NCI-H128 (cell line): Measurements from ENCODE around the gene LRFN2.

Experiments
- DNase-seq: peaks from one replicate; lab custom pipeline; 2025; ENCODE audit not compliant: unreplicated experiment; lab: John Stamatoyannopoulos, UW

Gene LRFN2

DNA sequence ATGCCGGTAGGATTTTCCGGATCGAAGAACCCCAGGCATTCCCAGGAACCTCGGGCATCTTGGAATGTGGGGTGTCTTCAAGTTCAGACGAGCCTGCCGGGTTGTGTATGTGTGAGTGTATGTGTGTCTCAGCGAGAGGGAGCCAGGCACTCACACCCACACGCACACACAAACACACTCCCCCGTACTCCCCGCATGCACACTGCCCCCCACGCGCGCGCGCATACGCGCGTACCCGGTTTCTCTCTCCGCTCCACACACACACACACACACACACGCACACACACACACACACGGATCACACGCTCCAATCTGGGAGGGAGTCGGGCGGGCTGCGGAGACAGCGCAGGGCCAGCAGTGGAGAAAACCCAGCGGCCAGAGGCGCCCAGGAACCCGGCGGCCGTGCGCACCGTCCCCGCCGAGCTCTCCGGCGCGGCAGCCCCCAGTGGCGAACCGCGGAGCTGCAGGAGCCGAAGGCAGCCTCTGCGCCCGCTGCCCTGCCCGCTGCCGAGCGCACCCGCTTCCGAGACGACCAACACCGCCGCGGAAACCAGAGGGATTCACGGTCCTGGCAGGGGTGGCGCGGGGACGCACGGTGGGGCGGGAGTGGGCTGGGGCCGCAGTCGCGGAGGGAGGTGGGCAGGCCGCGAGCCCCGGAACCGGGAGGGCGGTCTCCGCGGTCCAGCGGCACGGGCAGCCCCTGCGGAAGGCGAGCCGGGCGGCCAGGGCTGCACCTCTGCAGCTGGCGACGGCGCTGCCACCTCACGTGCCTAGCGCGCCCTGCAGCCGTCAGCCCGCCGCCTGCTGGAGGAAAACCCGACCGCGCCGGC, at the start of gene LRFN2:
Gene LRFN2, minus strand, starts transcription at position 125 of the 830 bp plus-strand sequence.
- DNase-seq: peak; percentile 56

DNA sequence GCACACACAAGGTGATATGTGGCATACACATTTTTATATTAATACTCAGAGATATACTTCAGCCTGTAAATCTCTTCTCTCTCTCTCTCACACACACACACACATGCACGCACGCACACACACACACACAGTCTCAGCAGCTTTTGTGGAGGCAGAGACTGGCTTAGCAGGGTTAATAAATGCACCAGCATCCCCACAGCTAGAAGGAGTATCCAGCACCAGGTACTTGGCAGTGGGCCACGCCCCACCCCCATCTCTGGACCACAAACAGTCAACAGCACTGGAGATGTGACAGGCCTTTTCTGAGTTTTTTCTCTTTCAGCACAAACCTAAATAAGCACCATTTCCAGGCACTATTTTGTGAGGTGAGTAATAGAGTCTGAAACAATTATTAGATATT, 47.3 kb upstream of the LRFN2 start:
- peak; percentile 28 for DNase-seq

- DNase-seq: no peak
Measured at GRCh38 chr6:40631744-40632143, 44.6 kb upstream of the LRFN2 start.

- no peak for DNase-seq
Measured at GRCh38 chr6:40630488-40630887, 43.3 kb upstream of the LRFN2 start.

DNA sequence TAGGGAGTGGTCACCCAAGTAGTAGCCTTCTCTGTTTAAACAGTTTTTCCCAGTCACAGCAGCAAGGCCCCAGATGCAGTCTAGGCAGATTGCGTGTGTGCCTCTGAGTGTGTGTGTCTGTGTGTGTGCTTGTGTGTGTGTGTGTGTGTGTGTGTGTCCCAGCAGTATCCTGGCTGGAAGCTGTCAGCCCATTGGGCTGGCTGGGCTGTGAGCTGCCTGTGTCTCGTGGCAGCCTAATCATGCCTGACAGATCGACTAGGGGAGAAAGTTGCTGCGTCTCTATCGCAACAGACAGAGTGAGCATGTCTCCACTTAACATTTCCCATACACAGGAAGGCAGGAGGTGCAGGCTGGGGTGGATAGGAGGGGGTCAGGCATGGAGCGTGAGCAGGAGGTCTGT, 42.9 kb upstream of the LRFN2 start:
- DNase-seq: no peak

DNA sequence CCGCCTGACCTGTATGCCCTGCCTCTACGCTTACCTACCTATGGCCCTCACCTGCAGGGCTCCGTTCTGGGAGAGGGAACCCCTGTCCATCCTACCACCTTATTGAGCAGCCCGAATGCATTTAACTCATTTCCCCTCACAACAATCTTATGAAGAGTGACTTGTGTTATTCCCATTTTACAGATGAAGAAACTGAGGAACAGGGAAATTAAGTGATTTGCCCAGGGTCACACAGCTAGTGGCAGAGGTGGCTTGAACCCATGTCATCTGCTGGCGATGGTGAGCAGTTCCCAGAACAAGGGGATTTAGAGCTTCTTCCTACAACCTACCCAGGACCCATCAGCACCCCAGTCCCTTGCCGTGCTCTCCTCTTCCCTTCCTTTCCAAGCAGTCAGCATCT, 42.3 kb upstream of the LRFN2 start:
- no peak for DNase-seq

- no peak for DNase-seq
Measured at GRCh38 chr6:40627316-40627715, 40.2 kb upstream of the LRFN2 start.

DNA sequence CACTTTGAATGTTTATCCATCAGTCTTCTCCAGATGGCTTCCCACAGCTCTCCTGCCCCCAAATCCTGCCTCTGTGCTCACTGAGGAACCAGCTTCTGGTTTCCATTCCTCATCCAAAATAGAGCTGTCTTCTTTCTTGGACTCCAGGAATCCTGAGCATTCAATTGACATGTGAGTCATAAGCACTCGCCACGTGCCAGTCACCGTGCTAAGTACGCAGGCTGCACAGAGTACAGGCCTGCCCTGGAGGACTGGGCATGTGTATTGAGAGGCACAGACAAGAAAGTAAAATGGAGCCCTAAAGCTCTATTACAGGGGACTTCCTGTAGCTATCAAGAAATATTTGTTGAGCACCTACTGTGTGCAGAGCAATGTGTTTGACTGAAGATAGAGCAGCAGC, 39.7 kb upstream of the LRFN2 start:
- DNase-seq: no peak

DNA sequence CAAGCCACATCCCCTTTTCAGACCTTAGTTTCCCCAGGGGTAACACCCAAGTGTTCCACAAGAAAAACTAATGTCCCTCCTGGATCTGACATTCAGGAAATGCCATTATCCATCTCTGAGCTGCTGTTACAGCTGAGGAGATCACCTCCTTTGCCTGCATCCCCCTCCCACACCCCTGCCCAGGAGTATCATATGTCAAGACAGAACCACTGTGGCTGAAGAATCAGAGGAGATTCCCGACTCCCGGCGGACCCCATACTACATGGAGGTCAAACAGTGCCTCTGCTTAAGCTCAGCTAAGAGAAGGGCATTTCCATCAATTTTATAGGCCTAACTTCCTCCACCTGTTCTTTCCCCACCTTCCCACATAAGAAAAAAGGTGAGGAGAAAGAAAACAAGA, 36.8 kb upstream of the LRFN2 start:
- DNase-seq: no peak

- no peak for DNase-seq
Measured at GRCh38 chr6:40623178-40623577, 36.0 kb upstream of the LRFN2 start.

DNA sequence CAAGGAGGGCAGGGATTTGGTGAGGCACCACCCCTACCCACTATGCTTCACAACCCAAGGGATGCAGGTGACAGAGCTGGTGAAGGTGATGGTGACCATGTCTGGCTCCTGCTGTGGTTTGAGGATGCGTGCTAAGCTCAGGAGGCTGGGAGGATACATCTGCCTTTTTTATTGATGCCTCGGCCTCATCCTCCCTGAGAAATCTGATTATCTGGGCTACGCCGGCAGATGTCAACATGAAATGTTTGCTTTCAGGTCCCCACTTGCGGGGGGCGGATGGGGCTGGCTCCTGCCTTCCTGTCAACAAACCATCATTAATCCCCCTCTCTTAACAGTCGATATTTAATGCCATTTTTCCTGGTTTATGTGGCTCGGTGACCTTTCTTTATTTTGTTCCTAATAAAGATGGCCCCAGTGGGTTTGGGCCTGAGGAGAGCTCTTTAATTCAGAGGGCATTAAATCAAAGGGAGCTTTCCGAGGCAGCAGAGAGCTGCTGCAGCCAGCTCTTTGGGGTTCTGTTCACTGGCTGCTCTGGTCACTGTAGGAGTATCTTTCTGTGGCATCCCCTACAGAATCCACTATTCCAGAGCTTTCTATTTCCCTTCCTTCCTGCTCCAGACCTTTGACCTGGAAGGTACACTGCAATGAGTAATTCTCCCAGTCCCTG, 33.5 kb upstream of the LRFN2 start:
- DNase-seq: no peak

DNA sequence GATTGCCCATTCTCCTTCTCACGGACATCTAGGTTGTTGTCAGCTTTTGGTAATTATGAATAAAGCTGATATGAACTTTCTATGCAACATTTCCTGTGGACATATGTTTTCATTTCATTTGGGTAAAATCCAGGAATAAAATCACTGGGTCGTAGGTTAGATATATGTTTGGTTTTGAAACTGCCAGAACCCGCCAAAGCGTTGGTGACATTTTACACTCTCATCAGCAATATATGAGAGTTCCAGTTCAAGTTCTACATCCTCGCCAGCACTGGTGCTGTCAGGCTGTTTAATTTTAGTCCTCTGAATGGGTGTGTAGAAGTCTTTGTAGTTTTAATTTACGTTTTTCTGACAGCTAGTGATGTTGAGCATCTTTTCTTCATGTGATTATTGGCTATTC, 27.5 kb upstream of the LRFN2 start:
- no peak for DNase-seq

- no peak for DNase-seq
Measured at GRCh38 chr6:40611912-40612311, 24.7 kb upstream of the LRFN2 start.

DNA sequence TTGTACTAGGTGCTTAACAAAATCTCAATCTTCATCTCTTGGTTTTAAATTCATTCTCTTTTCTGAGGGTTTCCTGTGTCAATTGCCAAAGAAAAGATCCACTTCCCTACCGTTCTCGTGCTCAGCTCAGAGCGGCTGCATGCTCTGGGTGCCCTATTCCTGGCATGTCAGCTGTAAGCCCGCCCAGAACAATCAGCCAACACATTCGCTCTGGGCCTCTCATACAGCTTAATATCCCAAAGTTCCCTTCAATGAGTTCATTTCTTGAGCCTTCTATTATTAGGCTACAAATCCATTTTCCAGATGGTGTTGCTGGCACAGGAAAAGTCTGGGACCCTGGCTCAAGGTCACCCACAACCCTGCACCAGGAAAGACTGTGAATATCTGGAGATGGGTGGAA, 24.3 kb upstream of the LRFN2 start:
- DNase-seq: no peak

DNA sequence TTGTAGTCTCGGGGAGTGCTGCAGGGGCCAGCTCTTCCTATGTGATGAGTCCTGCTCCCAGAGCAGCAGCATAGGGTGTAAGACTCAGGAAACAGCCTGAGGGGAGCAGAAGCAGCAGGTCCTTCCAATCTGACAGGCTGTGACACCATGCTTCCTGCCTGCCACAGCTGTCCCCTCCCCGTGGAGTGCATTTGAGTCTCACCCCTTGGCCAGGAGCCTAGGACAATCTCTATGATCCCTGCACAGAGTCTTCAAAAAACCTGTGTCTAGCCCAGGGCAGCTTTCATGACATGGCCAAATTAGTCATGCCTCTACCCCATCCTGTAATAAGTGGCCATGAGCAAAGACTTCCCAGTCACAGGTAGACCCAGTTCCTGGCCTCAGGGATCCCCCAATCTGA, 23.1 kb upstream of the LRFN2 start:
- DNase-seq: no peak

DNA sequence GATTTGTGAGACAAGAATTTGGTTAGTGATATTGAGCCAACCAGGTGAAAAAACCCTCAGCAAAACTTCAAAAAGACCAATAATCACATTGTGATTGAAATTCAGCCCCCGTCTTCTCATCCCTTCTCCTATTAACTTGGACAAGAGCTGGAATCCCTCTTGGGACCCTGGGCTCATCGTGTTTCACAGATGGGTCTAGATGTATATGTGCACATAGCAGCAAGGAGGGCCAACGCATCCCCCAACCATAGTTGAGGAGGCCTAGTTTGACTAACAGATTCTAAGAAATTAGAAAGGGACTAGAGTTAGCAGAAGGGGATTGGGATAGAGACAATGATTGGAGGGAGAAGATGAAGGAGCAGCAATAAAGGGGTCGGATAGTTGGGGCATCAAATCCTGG, 19.8 kb upstream of the LRFN2 start:
- no peak for DNase-seq

DNA sequence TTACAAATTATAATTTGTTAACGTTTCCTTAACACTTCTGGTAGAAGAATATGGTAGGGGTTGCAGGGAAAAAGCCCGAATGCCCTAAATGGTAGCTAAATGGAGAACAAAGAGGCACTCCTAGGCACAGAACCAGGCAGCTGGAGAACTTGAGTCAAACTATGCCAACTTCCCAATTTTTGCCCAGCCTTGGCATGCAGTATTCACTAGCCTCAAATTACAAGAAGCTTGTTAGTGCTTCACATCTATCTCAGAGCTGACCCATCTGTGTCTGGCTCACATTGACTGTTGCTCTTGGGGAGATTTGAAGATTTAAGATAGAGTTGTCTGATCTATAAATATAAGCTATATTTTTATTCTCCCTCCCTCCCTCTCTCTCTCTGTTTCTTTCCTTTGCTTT, 19.4 kb upstream of the LRFN2 start:
- no peak for DNase-seq

DNA sequence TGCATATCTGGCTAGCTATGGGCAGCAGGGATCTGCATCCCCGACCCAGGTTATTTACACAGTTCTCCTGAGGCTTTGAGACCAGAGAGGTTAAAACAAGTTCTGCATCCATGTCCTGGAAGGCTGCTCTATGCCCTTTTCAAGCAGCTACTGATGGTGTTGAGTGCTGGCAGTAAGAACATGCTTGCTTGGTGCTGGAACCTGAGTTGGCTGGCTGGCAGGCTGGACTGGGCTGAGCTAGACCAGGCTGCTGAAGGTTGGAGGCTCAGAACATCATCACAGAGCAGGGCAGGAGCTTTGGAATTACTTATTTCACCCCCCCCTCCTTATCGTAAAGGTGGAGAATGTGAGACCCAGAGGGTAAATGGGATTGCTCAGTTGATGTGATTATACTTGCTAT, 16.9 kb upstream of the LRFN2 start:
- no peak for DNase-seq

GRCh38 chr6:40599555-40599954, 12.4 kb upstream of the LRFN2 start:
- DNase-seq: no peak

GRCh38 chr6:40598516-40598915, 11.4 kb upstream of the LRFN2 start:
- DNase-seq: no peak

- DNase-seq: no peak
Measured at GRCh38 chr6:40597301-40597700, 10.1 kb upstream of the LRFN2 start.

DNA sequence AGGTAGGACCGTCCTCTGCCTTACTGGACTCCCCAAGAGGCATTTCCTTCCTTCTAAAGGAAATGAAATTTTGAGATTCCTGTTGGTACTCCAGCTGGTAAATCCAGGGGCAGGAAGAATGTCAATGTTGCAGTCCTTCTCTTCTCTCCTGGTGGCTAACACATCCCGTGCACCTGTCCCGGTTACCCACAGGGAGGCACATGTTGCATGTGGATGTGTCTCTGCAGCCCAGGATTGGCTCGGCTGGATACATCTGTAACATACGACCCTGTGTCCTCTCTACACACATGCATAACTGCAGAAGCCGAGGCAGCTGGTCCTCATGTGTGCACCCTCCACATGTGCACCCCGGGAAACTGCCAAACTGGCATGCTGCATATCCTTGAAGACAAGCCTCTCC, 1.3 kb upstream of the LRFN2 start:
- no peak for DNase-seq

GRCh38 chr6:40588070-40588384, 863 bp upstream of the LRFN2 start:
- DNase-seq: no peak
